ENCODE results near the gene CXCL11. TPM values are rescaled to one million over a fixed set of nuclear protein-coding genes. Genes with fewer than 3 reads are reported as not detected.
A peak's percentile ranks its signal among the peaks of the same experiment; 100 is the strongest.

Gene CXCL11
- total RNA-seq, 4 donors from 2014 or later = not detected

DNA sequence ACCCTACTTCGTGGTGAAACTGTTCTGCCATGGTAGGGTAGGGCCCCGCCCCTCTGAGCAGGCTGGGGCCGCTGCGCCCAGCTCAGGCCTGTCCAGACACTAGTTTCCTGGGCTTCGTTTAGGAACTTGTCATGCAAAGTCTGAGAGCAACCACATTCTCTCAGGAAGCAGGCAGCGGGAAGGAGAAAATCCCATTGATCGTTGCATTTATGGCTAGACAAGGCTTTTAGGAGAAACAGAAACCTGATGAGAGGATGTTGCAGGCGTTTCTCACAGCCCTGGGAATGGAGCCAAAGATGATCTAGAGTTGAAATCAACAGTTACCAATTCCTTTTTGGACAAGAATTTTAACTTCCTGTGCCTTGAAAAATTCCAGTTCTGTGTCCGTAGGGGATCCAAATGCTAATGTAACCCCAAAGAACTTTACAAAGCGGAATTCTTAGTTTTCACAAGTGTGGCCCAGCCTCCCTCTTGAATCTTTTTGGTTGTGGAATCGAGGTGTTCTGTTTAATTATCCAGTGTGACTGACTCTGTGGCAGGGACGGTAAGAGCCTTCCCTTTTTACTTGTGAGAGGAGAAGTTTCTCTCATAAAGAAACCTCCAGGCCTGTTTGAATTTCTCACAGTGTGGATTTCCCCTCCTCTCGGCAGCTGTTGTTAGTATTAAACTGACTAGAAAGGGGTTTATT, 24.0 kb downstream of the CXCL11 start:
- peak; percentile 54 to 75 for ATAC-seq
- intact Hi-C loops (cut with DNase I; ENCODE audit: low total_unique reads) (no loop called here), in situ Hi-C loops (cut with MboI; ENCODE audit: low sequenced_read_pairs in 4 of 4) (no loop called here)

DNA sequence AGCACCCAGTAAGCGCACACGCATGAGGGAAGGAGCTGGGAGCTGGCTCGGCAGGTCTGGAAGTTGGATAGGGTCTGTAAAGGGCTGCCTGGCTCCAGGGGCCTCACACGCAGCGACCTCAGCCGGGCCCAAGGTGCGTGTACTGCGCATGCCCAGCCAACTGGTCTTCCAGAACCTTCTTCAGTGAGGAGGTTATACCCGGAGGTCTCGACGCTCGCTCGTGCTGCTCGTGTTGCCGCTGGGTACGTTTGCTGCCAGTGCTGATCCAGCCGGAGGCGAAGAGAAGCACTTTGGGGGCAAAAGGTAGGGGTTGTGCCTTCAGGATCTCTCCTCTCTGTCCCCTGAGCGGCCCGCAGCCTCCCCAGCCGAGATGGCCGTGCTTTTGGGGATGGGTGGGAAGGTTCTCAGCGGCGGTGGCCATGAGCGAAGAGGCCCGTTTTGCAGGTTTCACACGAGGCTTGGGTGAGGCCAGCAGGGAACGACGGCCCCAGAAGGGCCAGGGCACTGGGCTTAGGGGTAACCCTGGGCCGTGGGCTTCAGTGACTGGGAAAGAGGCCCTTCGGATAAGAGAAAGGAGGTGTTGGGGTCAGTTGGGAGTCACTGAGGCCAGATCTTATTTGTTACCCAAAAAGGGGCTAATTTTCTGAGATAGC, 24.7 kb downstream of the CXCL11 start:
- intact Hi-C loops (cut with DNase I; ENCODE audit: low total_unique reads) = no loop called here
- TF ChIP-seq, protein P1, sequence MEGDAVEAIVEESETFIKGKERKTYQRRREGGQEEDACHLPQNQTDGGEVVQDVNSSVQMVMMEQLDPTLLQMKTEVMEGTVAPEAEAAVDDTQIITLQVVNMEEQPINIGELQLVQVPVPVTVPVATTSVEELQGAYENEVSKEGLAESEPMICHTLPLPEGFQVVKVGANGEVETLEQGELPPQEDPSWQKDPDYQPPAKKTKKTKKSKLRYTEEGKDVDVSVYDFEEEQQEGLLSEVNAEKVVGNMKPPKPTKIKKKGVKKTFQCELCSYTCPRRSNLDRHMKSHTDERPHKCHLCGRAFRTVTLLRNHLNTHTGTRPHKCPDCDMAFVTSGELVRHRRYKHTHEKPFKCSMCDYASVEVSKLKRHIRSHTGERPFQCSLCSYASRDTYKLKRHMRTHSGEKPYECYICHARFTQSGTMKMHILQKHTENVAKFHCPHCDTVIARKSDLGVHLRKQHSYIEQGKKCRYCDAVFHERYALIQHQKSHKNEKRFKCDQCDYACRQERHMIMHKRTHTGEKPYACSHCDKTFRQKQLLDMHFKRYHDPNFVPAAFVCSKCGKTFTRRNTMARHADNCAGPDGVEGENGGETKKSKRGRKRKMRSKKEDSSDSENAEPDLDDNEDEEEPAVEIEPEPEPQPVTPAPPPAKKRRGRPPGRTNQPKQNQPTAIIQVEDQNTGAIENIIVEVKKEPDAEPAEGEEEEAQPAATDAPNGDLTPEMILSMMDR (IDR thresholded peaks at IDR 0.05 in 4 of 5, conservative IDR thresholded peaks at IDR 0.05 in 1 of 5) = no peak
- Histone ChIP-seq H3K9me3 (no peaks in the 10 kb centered on the region), H3K4me1 (no peaks in the 10 kb centered on the region), H3K36me3 (no peaks in the 10 kb centered on the region), H3K27me3 (no peaks in the 10 kb centered on the region), H3K27ac (peak overlapping the region in 3 of 4 donors; percentile 56 to 73 (median 57)), H3K4me3 (peak overlapping the region in 1 of 4 donors; percentile 40)
- in situ Hi-C loops (cut with MboI; ENCODE audit: low sequenced_read_pairs in 4 of 4) = no loop called here
- no peak for DNase-seq
- no peak for ATAC-seq

More for the DNA sequence above, 24.0 kb downstream of the CXCL11 start:
- Histone ChIP-seq H3K9me3 (no peaks in the 10 kb centered on the region), H3K36me3 (no peaks in the 10 kb centered on the region), H3K27ac (peak overlapping the region; percentile 56 to 73 (median 59)), H3K27me3 (no peaks in the 10 kb centered on the region), H3K4me1 (no peaks in the 10 kb centered on the region), H3K4me3 (peak overlapping the region in 3 of 4 donors; percentile 2 to 40 (median 16))
- DNase-seq = no peak
- TF ChIP-seq POLR2A (IDR thresholded peaks at IDR 0.05) = no peak
- TF ChIP-seq, protein P1 (IDR thresholded peaks at IDR 0.05 in 4 of 5, conservative IDR thresholded peaks at IDR 0.05 in 1 of 5) = no peak

DNA sequence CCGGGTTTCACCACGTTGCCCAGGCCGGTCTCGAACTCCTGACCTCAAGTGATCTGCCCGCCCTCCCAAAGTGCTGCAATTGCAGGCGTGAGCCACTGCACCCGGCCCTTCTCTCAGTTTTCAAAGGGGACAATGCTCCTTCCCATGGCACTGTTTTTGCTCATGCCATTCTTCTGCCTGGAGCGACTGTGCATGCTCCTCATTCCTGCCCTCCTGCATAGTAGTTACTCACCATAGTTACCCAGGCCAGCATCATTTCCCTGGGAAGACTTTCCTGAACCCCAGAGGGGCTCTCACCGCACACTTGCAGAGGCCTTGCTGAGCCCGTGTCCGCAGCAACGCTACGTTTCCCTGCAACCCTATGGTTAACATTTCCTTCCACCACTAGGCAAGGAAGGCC, 25.3 kb downstream of the CXCL11 start:
- in situ Hi-C loops (cut with MboI; ENCODE audit: low sequenced_read_pairs in 4 of 4) (no loop called here), intact Hi-C loops (cut with DNase I; ENCODE audit: low total_unique reads) (no loop called here)
- no peaks in the 10 kb centered on the region for H3K4me1 ChIP-seq
- no peak overlapping the region for H3K4me3 ChIP-seq
- H3K36me3 ChIP-seq = no peaks in the 10 kb centered on the region
- DNase-seq (no peak), ATAC-seq (no peak)
- no peaks in the 10 kb centered on the region for H3K9me3 ChIP-seq
- TF ChIP-seq, protein P1 (IDR thresholded peaks at IDR 0.05 in 4 of 5, conservative IDR thresholded peaks at IDR 0.05 in 1 of 5) = no peak
- TF ChIP-seq POLR2A (IDR thresholded peaks at IDR 0.05) = no peak
- H3K27me3 ChIP-seq = no peaks in the 10 kb centered on the region
- no peak overlapping the region for H3K27ac ChIP-seq

DNA sequence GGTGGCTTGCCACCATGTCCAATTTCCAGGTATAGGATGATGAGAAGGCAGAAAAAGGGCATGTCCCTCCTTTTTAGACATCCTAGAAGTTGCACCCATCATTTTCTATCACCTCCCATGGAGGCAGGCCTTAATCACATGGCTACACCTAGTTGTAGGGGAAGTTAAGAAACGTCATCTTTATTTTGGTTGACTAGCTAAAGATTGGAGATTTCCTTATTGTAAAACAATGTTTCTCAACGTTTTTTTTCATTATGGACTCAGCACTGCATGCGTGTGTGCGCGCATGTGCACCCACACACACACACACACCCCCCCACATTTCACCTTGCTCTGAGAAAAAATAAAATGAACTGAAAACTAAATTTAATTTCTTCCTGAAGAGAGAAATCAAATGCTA, 26.6 kb downstream of the CXCL11 start:
- H3K4me3 ChIP-seq = no peak overlapping the region
- H3K4me1 ChIP-seq = no peaks in the 10 kb centered on the region
- no peak overlapping the region for H3K27ac ChIP-seq
- in situ Hi-C loops (cut with MboI; ENCODE audit: low sequenced_read_pairs in 4 of 4) (no loop called here), intact Hi-C loops (cut with DNase I; ENCODE audit: low total_unique reads) (no loop called here)
- no peak for ATAC-seq
- no peak for DNase-seq
- no peaks in the 10 kb centered on the region for H3K27me3 ChIP-seq
- H3K36me3 ChIP-seq = no peaks in the 10 kb centered on the region
- TF ChIP-seq, protein P1 (IDR thresholded peaks at IDR 0.05 in 4 of 5, conservative IDR thresholded peaks at IDR 0.05 in 1 of 5) = no peak
- TF ChIP-seq POLR2A (IDR thresholded peaks at IDR 0.05) = no peak
- H3K9me3 ChIP-seq = no peaks in the 10 kb centered on the region

Measured in gastrocnemius medialis (tissue), 4 donors.